HL-60/S4 (cell line): ENCODE results near the gene TMEM219.
"Not testable (repeated sequence)": the region's sequence is repeated elsewhere in the genome, so short reads cannot be mapped to it uniquely, and the experiment has no call there.

Source experiments
- in situ Hi-C: fragments of 300-500 bp; cut with MboI; formaldehyde crosslinking; loops from 2 replicates; pipeline ENCODE4 v1.14.3; 2022; ENCODE audit warnings: low sequenced_read_pairs

The TMEM219 gene

DNA sequence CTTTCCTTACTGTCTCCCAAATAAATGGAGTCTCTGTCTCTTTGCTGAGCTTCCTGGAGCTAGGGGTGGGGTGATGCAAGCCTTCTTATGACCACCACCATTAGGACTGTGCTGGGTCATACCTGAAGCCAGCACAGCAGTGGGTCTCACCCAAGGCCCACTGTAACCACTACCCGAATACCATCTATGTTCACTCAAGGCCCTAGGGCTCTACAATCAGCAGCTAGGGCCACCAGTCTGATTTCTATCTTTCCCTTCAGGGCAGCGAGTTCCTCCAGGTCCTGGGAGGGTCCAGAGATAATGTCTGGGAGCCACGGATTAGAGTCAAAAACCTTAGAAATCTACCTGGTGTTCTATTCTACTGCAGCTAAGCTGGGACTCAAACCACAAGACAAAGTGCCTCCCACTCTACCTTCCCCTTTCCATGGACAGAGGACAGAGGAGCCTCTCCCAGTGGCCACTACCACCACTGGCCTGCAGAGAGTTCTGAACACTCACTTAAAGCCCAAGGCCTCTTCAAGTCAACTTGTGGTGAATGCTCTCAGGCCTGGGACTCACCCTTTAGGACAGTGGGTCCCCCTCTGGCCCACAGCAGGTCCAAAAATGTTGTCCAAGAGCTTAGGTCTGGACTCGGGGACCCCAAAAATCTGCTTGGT, 10.9 kb upstream of the TMEM219 start:
- in situ Hi-C loops: no loop called here

DNA sequence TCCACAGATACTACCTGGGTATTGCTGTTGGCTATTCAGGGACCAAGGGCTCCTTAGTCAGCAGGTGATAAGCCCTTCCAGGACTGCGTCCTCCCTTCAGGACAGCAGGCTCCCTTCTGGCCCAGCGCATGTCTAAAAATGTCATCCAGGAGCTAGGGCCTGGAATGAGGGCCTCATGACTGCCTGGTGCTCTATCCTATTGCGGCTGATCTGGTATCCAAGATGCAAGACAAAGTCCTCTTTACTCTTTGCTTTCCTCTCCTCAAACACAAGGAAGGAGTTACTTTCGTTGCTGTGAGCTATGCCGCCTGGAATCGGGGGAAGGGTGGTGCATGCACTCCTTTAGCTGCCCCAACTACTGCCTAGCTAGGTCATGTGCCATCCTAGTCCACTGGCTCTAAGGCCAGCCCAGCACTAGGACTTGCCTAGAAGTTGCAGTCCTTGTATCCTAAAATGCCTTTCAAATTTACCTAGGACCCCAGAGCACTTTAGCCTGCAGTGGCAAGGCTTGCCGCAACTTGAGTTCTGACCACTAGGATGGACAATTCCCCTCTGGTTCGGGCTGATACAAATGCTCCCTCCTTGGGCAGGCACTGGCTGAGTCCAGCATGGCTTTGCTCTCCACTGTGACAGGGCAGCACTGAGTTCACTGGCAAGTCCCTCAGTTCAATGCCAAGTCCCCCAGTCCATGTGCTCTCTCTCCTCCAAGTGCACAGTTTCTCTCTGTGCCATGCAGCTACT, 10.1 kb upstream of the TMEM219 start:
- in situ Hi-C loops: no loop called here

DNA sequence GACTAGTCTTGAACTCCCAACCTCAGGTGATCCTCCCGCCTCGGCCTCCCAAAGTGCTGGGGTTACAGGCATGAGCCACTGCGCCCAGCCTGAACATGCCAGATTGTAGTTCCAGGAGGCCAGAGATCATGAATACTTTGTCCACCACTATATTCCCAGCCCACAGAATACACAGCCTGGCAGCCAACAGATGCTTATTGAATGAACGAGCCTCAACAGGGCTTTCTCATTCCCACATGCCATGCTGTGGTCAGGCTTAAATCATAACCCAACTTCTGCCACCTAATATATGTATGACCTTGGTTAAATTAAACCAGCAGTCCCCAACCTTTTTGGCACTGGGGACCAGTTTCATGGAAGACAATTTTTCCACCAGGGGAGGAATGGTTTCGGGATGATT, 3.1 kb upstream of the TMEM219 start:
- in situ Hi-C loops: no loop called here

DNA sequence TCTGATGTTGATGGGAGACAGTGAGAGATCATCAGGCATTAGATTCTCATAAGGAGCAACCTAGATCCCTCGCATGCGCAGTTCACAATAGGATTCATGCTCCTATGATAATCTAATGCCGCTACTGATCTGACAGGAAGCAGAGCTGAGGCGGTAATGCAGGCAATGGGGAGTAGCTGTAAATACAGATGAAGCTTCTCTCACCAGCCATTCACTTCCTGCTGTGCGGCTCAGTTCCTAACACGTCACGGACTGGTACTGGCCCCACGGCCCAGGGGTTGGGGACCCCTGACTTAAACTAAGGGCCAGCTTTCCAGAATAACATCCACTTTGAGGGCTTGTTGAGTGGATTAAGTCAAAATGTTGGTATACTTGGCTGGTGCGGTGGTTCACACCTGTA, 2.6 kb upstream of the TMEM219 start:
- in situ Hi-C loops: no loop called here

DNA sequence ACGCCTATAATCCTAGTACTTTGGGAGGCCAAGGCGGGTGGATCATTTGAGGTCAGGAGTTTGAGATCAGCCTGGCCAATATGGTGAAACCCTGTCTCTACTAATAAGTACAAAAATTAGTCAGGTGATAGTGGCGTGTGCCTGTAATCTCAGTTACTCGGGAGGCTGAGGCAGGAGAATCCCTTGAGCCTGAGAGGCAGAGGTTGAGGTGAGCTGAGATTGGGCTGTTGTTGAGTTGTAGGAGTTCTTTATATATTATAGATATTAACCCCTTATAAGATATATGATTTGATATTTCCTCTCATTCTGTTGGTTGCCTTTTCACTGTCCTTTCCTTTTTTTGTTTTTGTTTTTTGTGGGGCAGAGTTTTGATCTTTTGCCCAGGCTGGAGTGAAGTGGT, 2.1 kb upstream of the TMEM219 start:
- in situ Hi-C loops: not testable (repeated sequence)

DNA sequence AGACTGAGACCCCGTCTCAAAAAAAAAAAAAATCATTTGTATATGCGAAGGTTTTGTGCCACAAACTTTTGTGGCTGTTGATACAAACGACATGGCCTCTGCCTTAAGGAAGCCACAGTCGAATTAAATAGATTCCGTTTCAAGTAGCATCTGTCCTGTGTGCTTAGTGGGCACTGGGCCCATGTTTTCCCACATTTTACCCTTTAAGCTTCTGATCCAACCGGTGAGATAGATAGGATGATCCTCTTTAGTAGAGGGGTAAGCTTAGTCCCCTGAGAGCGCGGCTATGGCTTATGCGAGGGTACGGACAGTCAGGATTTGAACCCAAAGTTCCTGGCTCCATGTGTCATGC, 776 bp upstream of the TMEM219 start:
- in situ Hi-C loops: no loop called here

DNA sequence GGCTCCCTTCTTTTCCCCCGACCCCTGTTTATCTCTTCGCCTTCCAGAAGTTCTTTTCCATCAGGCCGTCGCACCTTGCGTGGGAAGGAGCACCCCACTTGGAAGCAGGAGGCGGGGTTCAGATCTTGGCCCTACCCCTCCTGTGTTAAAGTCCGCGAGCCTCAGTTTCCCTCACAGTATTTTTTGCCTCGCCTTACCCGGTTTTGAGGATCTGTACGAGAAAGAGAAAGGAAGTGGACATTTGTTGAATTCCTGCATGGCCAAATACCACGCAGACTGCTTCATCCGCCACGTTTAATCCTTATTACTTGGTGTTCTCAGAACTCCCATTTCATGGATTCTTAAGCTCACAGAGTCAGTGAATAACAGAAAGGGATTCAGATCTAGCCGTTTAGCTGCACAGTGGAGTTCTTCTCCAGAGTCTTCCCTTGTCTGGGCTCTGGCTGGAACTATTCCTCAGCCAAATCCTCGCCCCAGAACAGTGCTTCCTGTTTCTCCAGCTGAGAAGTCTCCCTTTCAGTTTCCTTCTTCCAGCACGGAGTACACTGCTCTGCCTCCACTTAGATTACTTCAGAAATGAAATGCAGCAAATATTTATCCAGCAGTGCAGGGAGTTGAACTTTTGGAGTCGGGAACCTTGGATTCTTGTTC, 590 bp downstream of the TMEM219 start:
- in situ Hi-C loops: no loop called here

DNA sequence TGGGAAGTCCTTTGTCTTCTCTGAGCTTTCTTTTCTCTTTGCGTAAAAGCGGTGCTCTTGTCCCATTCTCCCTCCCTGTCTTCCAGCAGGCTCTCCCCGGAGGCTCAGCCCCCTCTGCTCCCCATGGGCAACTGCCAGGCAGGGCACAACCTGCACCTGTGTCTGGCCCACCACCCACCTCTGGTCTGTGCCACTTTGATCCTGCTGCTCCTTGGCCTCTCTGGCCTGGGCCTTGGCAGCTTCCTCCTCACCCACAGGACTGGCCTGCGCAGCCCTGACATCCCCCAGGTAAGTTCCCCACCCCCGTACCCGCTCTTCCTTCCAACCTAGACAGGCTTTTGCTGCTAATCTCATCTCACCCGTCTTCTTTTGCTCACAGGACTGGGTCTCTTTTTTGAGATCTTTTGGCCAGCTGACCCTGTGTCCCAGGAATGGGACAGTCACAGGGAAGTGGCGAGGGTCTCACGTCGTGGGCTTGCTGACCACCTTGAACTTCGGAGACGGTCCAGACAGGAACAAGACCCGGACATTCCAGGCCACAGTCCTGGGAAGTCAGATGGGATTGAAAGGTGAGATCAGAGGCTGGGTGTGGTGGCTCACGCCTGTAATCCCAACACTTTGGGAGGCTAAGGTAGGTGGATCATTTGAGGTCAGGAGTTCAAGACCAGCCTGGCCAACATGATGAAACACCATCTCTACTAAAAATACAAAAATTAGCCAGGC, 1.3 kb downstream of the TMEM219 start:
- in situ Hi-C loops: no loop called here

DNA sequence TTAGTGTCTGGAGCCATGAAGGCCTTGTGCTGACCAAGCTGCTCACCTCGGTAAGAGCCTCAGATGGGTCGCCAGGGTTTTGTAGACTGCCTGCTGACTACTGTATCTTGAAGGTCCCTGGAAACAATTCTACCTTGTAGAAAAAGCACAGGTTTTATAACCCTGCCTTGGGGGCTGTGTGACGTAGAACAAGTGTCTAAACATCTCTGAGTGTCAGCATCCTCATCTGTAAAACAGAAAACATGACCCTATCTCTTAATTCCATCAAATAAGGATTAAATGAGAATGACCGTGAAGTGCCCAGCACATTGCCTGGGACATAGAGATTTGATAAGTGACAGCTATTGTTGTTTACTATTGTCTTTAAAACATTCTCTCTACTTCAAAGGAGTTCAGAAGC, 6.3 kb downstream of the TMEM219 start:
- in situ Hi-C loops: no loop called here

DNA sequence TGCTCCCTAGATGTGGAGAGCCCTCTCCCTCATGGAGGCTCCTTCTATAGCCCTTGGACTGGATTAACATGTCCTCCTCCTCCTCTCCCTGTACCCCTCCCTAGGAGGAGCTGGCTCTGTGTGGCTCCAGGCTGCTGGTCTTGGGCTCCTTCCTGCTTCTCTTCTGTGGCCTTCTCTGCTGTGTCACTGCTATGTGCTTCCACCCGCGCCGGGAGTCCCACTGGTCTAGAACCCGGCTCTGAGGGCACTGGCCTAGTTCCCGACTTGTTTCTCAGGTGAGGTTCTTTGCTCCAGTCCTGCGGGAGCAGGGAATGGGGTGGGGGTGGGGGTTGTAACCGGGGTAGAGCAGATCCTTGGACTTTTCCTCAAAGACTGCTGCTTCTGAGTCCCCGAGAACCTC, 9.4 kb downstream of the TMEM219 start:
- in situ Hi-C loops: no loop called here

DNA sequence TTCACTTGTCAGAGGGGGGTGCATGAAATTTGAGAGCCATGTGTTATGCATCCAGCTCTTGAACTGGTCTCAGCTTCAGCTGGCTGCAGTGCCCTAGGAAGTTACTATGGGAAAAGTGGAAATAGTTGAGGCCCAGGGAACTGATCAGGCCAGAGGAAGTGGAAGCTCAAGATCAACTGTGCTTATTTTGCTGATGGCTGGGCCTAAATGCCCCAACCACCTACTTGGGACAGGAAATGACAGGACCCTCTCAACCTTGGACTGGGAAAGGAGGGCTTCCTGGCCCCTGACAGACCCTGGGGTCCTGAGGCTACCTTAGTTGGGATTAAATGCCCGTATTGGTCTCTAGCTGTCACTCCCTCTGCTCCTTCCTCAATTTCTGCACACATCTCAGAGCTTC, 10.6 kb downstream of the TMEM219 start:
- in situ Hi-C loops: no loop called here

DNA sequence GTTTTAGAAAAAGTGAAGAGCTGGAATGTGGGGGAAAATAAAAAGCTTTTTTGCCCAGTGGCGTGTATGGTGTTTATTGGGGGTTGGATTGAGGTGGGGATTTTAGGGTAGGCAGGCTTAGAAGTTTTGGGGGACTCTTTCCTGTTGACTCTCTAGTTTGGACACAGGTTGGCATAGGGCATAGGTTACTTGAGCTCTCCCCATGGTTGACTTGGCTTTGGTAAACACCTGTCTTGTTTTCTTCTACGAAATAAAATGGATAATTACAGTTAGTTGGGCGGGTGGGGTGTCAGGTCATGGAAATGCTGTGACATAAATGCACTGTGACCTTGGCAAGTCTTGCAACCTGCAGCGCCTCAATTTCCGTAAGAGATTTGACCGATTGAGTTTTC, 11.1 kb downstream of the TMEM219 start:
- in situ Hi-C loops: no loop called here

DNA sequence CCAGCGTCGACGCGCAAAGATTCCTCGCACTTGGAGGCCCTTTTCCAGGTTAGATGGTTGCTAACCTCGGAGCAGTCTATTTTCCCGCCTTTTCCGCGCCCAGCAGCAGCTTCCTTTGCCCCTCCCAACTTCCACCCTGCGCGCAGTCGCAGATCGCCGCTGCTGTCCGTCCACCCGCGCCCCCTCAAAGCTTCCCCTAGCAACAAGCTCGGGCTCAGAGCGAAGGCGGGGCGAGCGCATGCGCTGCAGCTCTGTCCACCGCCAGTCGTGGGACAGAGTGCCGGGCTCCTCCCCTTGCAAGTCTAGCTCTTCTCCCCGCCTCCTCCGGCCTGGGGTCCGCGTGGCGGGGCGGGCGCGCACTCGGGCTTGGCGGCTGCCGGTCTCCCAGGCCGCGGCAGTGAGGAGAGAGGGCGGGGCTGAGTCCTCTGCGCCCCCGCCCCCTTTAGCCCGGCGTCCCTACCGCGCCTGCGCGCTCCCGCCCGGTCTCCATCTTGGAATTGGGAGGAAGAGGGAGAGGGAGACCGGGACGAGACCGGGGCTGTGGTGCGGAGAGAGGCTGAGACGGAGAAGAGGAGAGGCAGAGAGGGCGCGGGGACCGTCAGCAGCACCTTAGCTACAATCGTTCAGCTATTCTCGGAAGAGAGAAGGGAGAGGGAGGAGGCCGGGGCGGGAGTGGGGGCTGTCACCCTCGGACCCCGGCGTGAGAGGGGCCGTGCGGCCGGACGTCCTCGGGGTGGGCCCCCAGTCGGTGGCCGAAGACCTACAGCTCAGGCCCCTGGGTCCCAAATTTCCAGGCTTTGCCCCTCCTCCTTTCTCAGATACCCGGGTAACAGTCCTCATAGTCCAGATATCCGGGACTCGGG, 11.7 kb downstream of the TMEM219 start, which contains the start of gene TAOK2:
Gene TAOK2 (plus strand): TSS at position 485 of the 863 bp plus-strand sequence. CDS start 3,905 bp downstream, outside the sequence.
- in situ Hi-C loops: no loop called here

DNA sequence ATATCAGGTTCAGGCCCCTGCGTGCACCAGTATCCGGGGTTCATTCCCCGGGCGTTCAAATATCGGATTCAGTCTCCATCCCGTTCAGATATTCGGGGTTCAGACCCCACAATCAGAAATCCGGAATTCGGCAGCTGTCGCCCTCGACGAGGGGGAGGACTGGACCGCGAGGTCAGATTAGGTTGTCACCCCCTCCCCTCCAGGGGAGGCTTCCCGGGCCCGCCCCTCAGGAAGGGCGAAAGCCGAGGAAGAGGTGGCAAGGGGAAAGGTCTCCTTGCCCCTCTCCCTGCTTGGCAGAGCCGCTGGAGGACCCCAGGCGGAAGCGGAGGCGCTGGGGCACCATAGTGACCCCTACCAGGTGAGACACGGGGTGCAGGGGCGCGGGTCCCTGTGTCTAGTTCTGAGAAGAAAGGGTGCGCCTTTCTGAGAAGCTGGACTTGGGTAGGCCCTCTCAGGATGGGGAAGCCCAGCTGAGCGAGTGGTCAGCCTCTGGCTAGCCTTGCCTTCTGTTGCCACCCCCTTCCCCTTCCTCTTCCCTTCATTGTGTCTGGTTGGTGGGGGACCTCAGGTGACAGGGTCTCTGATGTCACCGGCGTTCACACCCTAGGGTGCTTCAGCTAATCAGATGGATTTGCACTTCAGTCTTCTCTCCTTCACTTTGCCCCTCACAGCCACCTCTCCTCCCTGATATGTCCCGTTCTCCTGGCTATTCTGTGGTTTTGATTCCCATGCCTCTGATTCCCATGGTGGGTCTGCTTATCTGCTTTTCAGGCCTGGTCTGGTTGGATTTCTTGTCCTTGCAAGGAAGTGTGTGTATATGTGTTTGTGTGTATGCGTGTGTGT, 12.6 kb downstream of the TMEM219 start:
- in situ Hi-C loops: no loop called here

DNA sequence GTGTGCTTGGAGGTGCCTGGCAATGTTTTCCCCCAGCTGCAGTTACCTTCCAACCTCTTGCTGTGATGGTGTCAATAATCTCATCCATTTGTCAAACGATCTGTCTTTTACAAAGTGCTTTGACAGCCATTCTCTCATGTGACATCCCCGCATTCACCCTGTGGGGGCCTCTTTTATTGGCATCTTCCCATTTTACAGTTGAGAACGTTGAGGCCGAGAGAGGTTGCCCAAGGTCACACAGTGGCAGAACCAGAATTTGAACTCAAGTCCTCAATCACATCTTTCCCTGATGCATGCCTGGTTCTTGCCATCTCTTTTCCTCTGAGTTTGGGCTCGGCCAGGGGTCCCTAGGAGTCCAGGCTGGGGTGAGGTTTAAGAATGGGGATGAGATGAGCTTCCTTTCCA, 13.3 kb downstream of the TMEM219 start:
- in situ Hi-C loops: no loop called here

DNA sequence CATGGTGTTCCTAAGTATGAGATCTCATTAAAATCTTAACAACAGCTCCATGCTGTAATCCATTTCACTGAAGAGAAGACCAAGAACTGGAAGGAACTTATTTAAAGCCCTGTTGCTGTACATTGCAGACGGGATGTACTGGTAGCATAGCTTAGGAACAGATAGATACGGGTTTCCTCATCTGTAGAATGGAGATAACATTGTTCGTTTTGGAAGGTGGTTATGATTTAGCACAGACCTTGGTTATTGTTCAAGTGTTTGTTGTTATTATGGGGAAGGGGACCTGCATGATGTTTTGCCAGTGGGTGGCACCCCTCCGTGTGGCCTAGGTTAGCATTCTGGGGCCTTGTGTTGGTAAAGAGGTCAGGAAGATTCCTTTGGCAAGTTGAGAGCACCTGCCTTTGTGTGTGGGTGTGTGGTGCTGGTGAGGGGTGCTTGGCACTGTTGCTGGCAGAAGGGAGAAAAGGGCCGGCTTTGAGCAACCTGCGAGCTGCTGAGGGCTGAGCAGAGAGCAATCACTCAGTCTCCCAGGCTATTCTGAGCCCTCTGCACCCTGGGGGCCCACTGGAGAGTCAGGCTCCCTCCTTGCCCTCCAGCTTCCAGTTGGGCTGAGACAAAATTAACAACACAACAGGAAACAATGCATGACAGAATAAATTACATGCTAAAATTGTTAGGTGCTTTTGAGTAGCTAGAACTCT, 14.1 kb downstream of the TMEM219 start:
- in situ Hi-C loops: no loop called here

DNA sequence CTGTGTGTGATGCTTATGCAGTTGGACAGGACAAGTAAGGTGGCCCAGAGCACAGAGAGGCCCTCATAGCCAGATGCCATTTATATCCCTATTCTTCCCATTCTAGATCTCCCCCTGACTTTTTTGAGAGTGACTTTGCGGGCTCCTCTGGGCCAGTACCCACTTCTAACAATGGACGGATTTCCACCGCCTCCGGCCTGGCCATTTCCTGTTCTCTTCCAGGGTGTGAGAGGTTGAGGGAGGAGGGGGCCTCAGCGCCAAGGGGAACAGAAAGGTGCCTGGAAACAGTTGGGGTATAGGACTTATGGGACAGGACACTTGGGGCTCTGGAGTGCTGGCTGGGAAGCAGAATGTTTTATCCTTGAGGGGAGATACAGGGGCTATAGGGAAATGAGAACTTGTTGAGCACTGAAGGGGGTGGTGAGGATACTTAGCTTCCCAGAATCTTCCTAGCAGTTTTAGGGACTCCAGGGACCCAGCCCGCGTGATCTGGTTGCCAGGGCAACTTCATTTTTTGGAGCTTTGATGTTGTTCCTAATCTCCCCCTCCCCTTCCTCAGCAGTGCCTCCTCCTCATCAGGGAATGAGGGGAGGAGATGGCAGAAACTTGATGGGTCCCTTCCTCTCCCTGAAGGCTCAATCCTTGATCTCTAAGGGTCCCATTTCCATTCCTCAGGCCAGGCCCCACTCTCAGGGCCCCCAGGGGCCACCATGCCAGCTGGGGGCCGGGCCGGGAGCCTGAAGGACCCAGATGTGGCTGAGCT, 15.4 kb downstream of the TMEM219 start:
- in situ Hi-C loops: no loop called here

DNA sequence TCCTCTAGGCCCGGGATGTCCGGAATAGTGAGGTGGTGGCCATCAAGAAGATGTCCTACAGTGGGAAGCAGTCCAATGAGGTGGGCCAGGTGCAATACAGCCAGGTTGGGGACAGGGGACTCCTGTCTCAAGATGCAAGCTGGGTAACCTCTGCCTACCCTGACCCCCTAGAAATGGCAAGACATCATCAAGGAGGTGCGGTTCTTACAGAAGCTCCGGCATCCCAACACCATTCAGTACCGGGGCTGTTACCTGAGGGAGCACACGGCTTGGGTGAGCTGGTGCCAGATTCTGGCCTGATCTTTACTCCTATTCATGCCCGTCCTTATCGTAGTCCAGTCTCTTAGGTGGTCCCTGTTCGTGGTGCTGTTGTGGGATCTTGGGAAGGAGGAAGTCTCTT, 16.2 kb downstream of the TMEM219 start:
- in situ Hi-C loops: no loop called here
